Measurements from ENCODE around the gene CUL4B. TPM values are rescaled to one million over a fixed set of nuclear protein-coding genes. Genes with fewer than 3 reads are reported as not detected.

Gene CUL4B
- total RNA-seq, 1 donor from 2014 or later, result 44.1 TPM

GRCh38 chrX:120486786-120487185 is 74.0 kb downstream of the CUL4B start:
- no peak overlapping the region for H3K4me3 Mint-ChIP-seq (ENCODE audit: unreplicated experiment)
- no peak overlapping the region for H3K27ac Mint-ChIP-seq (ENCODE audit: unreplicated experiment)
- H3K27me3 Mint-ChIP-seq (ENCODE audit: low read depth), result no peaks in the 10 kb centered on the region
- H3K9me3 Mint-ChIP-seq (ENCODE audit: low read depth), result peaks cover 9% of the 10 kb centered on the region
- peaks cover 5% of the 10 kb centered on the region for H3K4me1 Mint-ChIP-seq (ENCODE audit: low read depth)
- no peaks in the 10 kb centered on the region for H3K36me3 Mint-ChIP-seq (ENCODE audit: low read depth)
- TF ChIP-seq, protein P1, sequence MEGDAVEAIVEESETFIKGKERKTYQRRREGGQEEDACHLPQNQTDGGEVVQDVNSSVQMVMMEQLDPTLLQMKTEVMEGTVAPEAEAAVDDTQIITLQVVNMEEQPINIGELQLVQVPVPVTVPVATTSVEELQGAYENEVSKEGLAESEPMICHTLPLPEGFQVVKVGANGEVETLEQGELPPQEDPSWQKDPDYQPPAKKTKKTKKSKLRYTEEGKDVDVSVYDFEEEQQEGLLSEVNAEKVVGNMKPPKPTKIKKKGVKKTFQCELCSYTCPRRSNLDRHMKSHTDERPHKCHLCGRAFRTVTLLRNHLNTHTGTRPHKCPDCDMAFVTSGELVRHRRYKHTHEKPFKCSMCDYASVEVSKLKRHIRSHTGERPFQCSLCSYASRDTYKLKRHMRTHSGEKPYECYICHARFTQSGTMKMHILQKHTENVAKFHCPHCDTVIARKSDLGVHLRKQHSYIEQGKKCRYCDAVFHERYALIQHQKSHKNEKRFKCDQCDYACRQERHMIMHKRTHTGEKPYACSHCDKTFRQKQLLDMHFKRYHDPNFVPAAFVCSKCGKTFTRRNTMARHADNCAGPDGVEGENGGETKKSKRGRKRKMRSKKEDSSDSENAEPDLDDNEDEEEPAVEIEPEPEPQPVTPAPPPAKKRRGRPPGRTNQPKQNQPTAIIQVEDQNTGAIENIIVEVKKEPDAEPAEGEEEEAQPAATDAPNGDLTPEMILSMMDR (IDR thresholded peaks at IDR 0.05), result no peak
- DNase-seq (ENCODE audit: low spot score), result no peak

- no peaks in the 10 kb centered on the region for H3K27me3 Mint-ChIP-seq (ENCODE audit: low read depth)
- peaks cover 9% of the 10 kb centered on the region for H3K9me3 Mint-ChIP-seq (ENCODE audit: low read depth)
- H3K27ac Mint-ChIP-seq (ENCODE audit: unreplicated experiment), result peak overlapping the region; percentile 92
- DNase-seq (ENCODE audit: low spot score), result no peak
- no peaks in the 10 kb centered on the region for H3K36me3 Mint-ChIP-seq (ENCODE audit: low read depth)
- H3K4me3 Mint-ChIP-seq (ENCODE audit: unreplicated experiment), result peak overlapping the region; percentile 71
- peaks cover 5% of the 10 kb centered on the region for H3K4me1 Mint-ChIP-seq (ENCODE audit: low read depth)
- TF ChIP-seq, protein P1 (IDR thresholded peaks at IDR 0.05), result peak; percentile 79
Observed at GRCh38 chrX:120485638-120486520, 74.9 kb downstream of the CUL4B start.

DNA sequence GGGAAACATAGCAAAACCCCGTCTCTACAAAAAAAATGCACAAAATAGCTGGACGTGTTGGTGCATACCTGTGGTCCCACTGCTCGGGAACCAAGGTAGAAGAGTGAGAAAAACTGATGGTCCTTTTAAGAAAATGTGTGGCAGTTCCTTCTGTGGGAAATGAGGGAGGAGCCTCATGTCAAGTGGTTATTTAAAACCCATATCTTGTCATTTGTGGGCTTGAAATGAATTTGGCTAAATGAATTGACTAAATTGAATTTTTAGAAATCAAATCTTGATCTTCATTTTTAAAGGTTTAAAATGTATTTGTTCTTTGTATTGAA is 75.5 kb downstream of the CUL4B start:
- Mint-ChIP-seq H3K4me3 (ENCODE audit: unreplicated experiment) (peak overlapping the region; percentile 71), H3K4me1 (ENCODE audit: low read depth) (peaks cover 5% of the 10 kb centered on the region), H3K9me3 (ENCODE audit: low read depth) (peaks cover 7% of the 10 kb centered on the region), H3K36me3 (ENCODE audit: low read depth) (no peaks in the 10 kb centered on the region), H3K27me3 (ENCODE audit: low read depth) (no peaks in the 10 kb centered on the region), H3K27ac (ENCODE audit: unreplicated experiment) (peak overlapping the region; percentile 92)
- DNase-seq (ENCODE audit: low spot score), result no peak
- TF ChIP-seq, protein P1 (IDR thresholded peaks at IDR 0.05), result no peak

DNA sequence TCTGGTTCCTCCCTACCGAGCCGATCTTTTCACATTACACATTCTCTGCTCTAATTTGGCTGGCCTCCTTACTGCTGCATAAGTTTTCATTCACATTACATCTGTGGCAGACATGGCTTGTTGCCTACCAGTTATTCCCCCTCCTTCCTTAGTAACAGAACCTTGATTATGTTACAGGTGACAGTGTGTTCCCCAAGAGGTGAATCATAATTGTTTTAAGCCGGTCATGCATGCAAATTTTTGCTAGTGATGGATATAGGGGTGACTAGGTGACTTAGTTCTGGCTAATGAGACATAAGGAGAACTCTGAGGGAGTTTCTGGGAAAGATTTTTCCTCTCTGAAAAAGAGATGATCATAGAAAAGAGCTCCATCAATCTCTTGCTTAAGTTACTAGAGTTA is 83.3 kb downstream of the CUL4B start:
- TF ChIP-seq, protein P1 (IDR thresholded peaks at IDR 0.05), result no peak
- H3K4me1 Mint-ChIP-seq (ENCODE audit: low read depth), result no peaks in the 10 kb centered on the region
- no peak overlapping the region for H3K27ac Mint-ChIP-seq (ENCODE audit: unreplicated experiment)
- H3K27me3 Mint-ChIP-seq (ENCODE audit: low read depth), result no peaks in the 10 kb centered on the region
- H3K9me3 Mint-ChIP-seq (ENCODE audit: low read depth), result no peaks in the 10 kb centered on the region
- no peak overlapping the region for H3K4me3 Mint-ChIP-seq (ENCODE audit: unreplicated experiment)
- no peaks in the 10 kb centered on the region for H3K36me3 Mint-ChIP-seq (ENCODE audit: low read depth)
- DNase-seq (ENCODE audit: low spot score), result no peak

GRCh38 chrX:120476714-120477113 is 84.0 kb downstream of the CUL4B start:
- no peak for DNase-seq (ENCODE audit: low spot score)
- Mint-ChIP-seq H3K4me1 (ENCODE audit: low read depth) (no peaks in the 10 kb centered on the region), H3K27ac (ENCODE audit: unreplicated experiment) (no peak overlapping the region), H3K9me3 (ENCODE audit: low read depth) (no peaks in the 10 kb centered on the region), H3K36me3 (ENCODE audit: low read depth) (no peaks in the 10 kb centered on the region), H3K4me3 (ENCODE audit: unreplicated experiment) (no peak overlapping the region), H3K27me3 (ENCODE audit: low read depth) (no peaks in the 10 kb centered on the region)
- TF ChIP-seq, protein P1 (IDR thresholded peaks at IDR 0.05), result no peak
